Neural progenitor cell (in vitro differentiated cells): ENCODE results near the gene ZNF681. TPM values are rescaled to one million over a fixed set of nuclear protein-coding genes. Genes with fewer than 3 reads are reported as not detected.

ENCODE experiments used
- DNase-seq: peaks from one replicate; pipeline ENCODE4 v3.0.0-alpha.2; 2016; ENCODE audit warnings: low spot score
- H2AFZ ChIP-seq: fragments of 200-600 bp; sonication (generic); replicated peaks from 2 replicates; pipeline ENCODE4 v1.6.1; 2016; ENCODE audit warnings: antibody characterized with exemption
- H3F3A ChIP-seq: fragments of 200-600 bp; sonication (generic); 2 replicates; pipeline ENCODE4 v1.6.1; 2016; ENCODE audit warnings: antibody characterized with exemption, low read depth
- H3K27ac ChIP-seq: fragments of 200-600 bp; sonication (generic); 2 replicates; pipeline ENCODE4 v1.5.1; 2016; ENCODE audit warnings: mild to moderate bottlenecking
- H3K27me3 ChIP-seq: fragments of 200-600 bp; sonication (generic); 2 replicates; pipeline ENCODE4 v1.6.1; 2016; ENCODE audit warnings: mild to moderate bottlenecking, moderate library complexity
- H3K36me3 ChIP-seq: fragments of 200-600 bp; sonication (generic); 2 replicates; pipeline ENCODE4 v1.5.1; 2016
- H3K4me1 ChIP-seq: fragments of 200-600 bp; sonication (generic); 2 replicates; pipeline ENCODE4 v1.6.1; 2016; ENCODE audit warnings: mixed run types
- H3K4me2 ChIP-seq: fragments of 200-600 bp; sonication (generic); 2 replicates; pipeline ENCODE4 v1.6.1; 2016
- H3K4me3 ChIP-seq: fragments of 200-600 bp; sonication (generic); 2 replicates; pipeline ENCODE4 v1.5.1; 2016
- H3K79me2 ChIP-seq: fragments of 200-600 bp; sonication (generic); 2 replicates; pipeline ENCODE4 v1.6.1; 2016; ENCODE audit warnings: low read depth
- H3K9ac ChIP-seq: fragments of 200-600 bp; sonication (generic); 2 replicates; pipeline ENCODE4 v1.6.1; 2016
- H3K9me3 ChIP-seq: fragments of 200-600 bp; sonication (generic); 2 replicates; pipeline ENCODE4 v1.5.1; 2016; ENCODE audit warnings: low read depth
- H4K20me1 ChIP-seq: fragments of 200-600 bp; sonication (generic); 2 replicates; pipeline ENCODE4 v1.6.1; 2016; ENCODE audit warnings: low read depth
- H3K27ac Mint-ChIP-seq: 3 replicates; pipeline ENCODE4 v1.8.0; 2021; ENCODE audit warnings: mixed read lengths
- H3K27me3 Mint-ChIP-seq: 2 replicates; pipeline ENCODE4 v1.8.0; 2022; ENCODE audit warnings: low read depth, mild to moderate bottlenecking, inconsistent platforms, moderate library complexity, mixed read lengths; ENCODE audit not compliant: insufficient read depth
- H3K36me3 Mint-ChIP-seq: 3 replicates; pipeline ENCODE4 v1.8.0; 2021; ENCODE audit warnings: mixed read lengths
- H3K4me1 Mint-ChIP-seq: 3 replicates; pipeline ENCODE4 v1.8.0; 2021; ENCODE audit warnings: mixed read lengths
- H3K4me3 Mint-ChIP-seq: 3 replicates; pipeline ENCODE4 v1.8.0; 2021; ENCODE audit warnings: mild to moderate bottlenecking, moderate library complexity, mixed read lengths
- H3K9me3 Mint-ChIP-seq: 3 replicates; pipeline ENCODE4 v1.8.0; 2020; ENCODE audit warnings: mixed read lengths
- EZH2 ChIP-seq: fragments of 200-600 bp; sonication (generic); IDR thresholded peaks from 2 replicates; pipeline ENCODE4 v1.6.1; 2017; ENCODE audit warnings: antibody characterized with exemption, mild to moderate bottlenecking, moderate library complexity
- EZH2phosphoT487 ChIP-seq: fragments of 200-600 bp; sonication (generic); IDR thresholded peaks from 2 replicates; pipeline ENCODE4 v1.6.1; 2017; ENCODE audit warnings: antibody characterized with exemption
- total RNA-seq: library from RNA; depleted of rRNA; stranded (reverse); fragments of >200 nt; gene quantifications from 2 replicates; pipeline ENCODE4 v1.2.3, GENCODE V29; 2015; ENCODE audit warnings: low replicate concordance
- TF ChIP-seq, protein P1 (sequence below): fragments of 200-600 bp; sonication (generic); IDR thresholded peaks from 2 replicates; pipeline ENCODE4 v1.5.1; 2017; ENCODE audit warnings: antibody characterized with exemption, mild to moderate bottlenecking

The ZNF681 gene
- total RNA-seq, 1 donor from 2014 or later = 16.7 TPM

- no peak overlapping the region for H3K27ac Mint-ChIP-seq
- H2AFZ ChIP-seq = no peak overlapping the region
- H3K36me3 ChIP-seq = peaks cover 4% of the 10 kb centered on the region
- no peak overlapping the region for H3K4me2 ChIP-seq
- no peaks in the 10 kb centered on the region for H3K9me3 ChIP-seq
- H3K27me3 ChIP-seq = no peaks in the 10 kb centered on the region
- no peaks in the 10 kb centered on the region for H3K4me1 Mint-ChIP-seq
- no peak overlapping the region for H3K4me3 Mint-ChIP-seq
- H4K20me1 ChIP-seq = peaks cover 65% of the 10 kb centered on the region
- H3K27ac ChIP-seq = no peak overlapping the region
- peaks cover 80% of the 10 kb centered on the region for H3K9me3 Mint-ChIP-seq
- no peaks in the 10 kb centered on the region for H3K4me1 ChIP-seq
- H3K27me3 Mint-ChIP-seq = peaks cover 3% of the 10 kb centered on the region
- H3K9ac ChIP-seq = no peak overlapping the region
- H3K36me3 Mint-ChIP-seq = peaks cover 84% of the 10 kb centered on the region
- no peak overlapping the region for H3K4me3 ChIP-seq
- H3K79me2 ChIP-seq = peaks cover 83% of the 10 kb centered on the region
- H3F3A ChIP-seq = no peaks in the 10 kb centered on the region
- DNase-seq = no peak
- no peak for TF ChIP-seq EZH2phosphoT487
- TF ChIP-seq, protein P1, sequence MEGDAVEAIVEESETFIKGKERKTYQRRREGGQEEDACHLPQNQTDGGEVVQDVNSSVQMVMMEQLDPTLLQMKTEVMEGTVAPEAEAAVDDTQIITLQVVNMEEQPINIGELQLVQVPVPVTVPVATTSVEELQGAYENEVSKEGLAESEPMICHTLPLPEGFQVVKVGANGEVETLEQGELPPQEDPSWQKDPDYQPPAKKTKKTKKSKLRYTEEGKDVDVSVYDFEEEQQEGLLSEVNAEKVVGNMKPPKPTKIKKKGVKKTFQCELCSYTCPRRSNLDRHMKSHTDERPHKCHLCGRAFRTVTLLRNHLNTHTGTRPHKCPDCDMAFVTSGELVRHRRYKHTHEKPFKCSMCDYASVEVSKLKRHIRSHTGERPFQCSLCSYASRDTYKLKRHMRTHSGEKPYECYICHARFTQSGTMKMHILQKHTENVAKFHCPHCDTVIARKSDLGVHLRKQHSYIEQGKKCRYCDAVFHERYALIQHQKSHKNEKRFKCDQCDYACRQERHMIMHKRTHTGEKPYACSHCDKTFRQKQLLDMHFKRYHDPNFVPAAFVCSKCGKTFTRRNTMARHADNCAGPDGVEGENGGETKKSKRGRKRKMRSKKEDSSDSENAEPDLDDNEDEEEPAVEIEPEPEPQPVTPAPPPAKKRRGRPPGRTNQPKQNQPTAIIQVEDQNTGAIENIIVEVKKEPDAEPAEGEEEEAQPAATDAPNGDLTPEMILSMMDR = no peak
- no peak for TF ChIP-seq EZH2
Measured at GRCh38 chr19:23776507-23777205, 18.0 kb upstream of the ZNF681 start.

DNA sequence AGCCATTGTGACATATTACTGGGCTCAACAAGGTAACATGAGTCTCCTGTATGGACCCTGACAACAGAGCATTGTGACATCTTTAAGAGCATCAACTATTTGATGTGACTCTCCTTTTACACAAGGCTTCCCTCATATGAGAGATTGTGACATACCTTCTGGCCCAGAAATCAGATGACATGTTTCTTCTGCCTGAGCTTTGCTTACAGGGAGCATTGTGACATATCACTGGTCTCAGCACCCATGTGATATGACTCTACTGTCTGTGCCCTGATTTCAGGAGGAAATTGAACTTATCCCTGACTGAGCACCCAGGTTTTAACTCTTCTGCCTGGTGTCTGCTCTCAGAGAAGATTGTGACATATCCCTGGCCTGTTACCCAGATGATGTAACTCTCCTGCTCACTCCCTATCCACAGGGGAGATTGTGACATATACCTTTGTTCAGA lies 15.9 kb upstream of the ZNF681 start:
- Histone ChIP-seq H3K4me3 (no peak overlapping the region), H3K27me3 (no peaks in the 10 kb centered on the region), H3K9me3 (no peaks in the 10 kb centered on the region), H3K9ac (no peak overlapping the region), H3K36me3 (peaks cover 4% of the 10 kb centered on the region), H3K79me2 (peaks cover 95% of the 10 kb centered on the region), H2AFZ (no peak overlapping the region), H3K4me2 (no peak overlapping the region), H3F3A (no peaks in the 10 kb centered on the region), H3K4me1 (no peaks in the 10 kb centered on the region), H4K20me1 (peaks cover 79% of the 10 kb centered on the region), H3K27ac (no peak overlapping the region)
- Mint-ChIP-seq H3K4me1 (no peaks in the 10 kb centered on the region), H3K4me3 (no peak overlapping the region), H3K36me3 (peaks cover 90% of the 10 kb centered on the region), H3K9me3 (peaks cover 89% of the 10 kb centered on the region), H3K27me3 (peaks cover 5% of the 10 kb centered on the region), H3K27ac (no peak overlapping the region)
- no peak for DNase-seq
- TF ChIP-seq EZH2 (no peak), EZH2phosphoT487 (no peak)
- TF ChIP-seq, protein P1 = no peak

DNA sequence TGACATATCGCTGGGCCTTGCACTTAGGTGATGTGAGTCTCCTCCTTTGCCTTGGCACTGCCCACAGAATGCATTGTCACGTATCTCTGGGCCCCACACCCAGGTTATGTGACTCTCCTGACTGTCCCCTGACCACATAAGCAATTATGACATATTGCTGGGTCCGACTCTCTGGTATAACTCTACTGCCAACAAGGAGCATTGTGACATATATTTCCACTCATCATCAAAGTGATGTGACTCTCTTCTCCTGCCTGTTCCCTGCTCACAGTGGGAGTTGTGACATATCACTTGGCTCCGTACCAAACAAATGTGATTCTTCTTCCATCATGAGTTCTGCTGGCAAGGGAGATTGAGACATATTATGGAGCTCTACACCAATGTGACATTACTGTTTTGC lies 15.4 kb upstream of the ZNF681 start:
- peaks cover 5% of the 10 kb centered on the region for H3K27me3 Mint-ChIP-seq
- Histone ChIP-seq H2AFZ (no peak overlapping the region), H3F3A (no peaks in the 10 kb centered on the region), H3K4me2 (no peak overlapping the region), H3K27ac (no peak overlapping the region), H3K9ac (no peak overlapping the region), H3K4me3 (no peak overlapping the region), H3K79me2 (peaks cover 95% of the 10 kb centered on the region), H3K36me3 (no peaks in the 10 kb centered on the region), H3K9me3 (no peaks in the 10 kb centered on the region), H3K27me3 (no peaks in the 10 kb centered on the region), H4K20me1 (peaks cover 80% of the 10 kb centered on the region), H3K4me1 (no peaks in the 10 kb centered on the region)
- H3K36me3 Mint-ChIP-seq = peaks cover 88% of the 10 kb centered on the region
- no peak overlapping the region for H3K4me3 Mint-ChIP-seq
- DNase-seq = no peak
- H3K27ac Mint-ChIP-seq = no peak overlapping the region
- no peaks in the 10 kb centered on the region for H3K4me1 Mint-ChIP-seq
- TF ChIP-seq EZH2 (no peak), EZH2phosphoT487 (no peak)
- TF ChIP-seq, protein P1 = no peak
- H3K9me3 Mint-ChIP-seq = peaks cover 89% of the 10 kb centered on the region
